T-helper 2 cell (primary cell): ENCODE results near the gene GNG7.
"Not testable (repeated sequence)": the region's sequence is repeated elsewhere in the genome, so short reads cannot be mapped to it uniquely, and the experiment has no call there.

Source experiments
- DNase-seq, 5 experiments: peaks; one replicate each; pipeline versions ENCODE4 v3.0.0 to v3.0.0-alpha.2; 2012 to 2022

GNG7 gene

DNA sequence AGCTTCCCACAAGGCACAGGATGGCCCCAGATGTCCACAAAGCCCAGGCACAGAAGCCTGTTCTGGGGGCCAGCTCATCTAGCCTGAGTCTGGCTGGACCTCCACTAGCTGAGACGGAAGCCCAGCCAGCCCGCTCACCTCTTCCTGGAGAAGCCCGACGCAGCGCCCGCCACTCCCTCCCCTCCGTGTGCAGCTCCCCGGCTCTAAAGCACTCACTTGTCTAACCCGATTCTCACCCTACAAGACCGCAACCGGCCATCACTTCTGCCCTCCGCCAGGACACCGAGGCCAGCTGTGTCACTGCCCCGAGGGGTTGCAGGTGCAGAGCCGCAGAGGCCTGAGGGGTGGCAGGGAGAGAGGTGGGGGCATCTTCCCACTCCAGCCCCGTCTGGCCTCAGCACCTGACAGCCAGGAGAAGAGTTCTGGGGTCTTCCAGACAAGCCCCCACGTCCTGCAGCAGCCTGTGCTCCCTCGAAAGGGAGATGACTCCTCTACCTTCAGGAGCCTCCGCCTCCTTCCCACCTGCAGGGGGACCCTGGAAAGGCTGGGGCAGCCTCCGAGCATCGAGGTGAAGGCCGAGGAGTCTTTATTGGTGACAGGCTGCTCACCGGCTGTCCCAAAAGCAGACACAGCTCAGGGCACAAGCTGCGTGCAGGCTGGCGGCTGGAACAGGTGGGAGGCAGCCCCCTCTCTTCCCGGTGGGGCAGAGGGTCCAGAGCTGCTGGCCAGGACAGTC lies 24.6 kb upstream of the GNG7 start:
- DNase-seq, result no peak

DNA sequence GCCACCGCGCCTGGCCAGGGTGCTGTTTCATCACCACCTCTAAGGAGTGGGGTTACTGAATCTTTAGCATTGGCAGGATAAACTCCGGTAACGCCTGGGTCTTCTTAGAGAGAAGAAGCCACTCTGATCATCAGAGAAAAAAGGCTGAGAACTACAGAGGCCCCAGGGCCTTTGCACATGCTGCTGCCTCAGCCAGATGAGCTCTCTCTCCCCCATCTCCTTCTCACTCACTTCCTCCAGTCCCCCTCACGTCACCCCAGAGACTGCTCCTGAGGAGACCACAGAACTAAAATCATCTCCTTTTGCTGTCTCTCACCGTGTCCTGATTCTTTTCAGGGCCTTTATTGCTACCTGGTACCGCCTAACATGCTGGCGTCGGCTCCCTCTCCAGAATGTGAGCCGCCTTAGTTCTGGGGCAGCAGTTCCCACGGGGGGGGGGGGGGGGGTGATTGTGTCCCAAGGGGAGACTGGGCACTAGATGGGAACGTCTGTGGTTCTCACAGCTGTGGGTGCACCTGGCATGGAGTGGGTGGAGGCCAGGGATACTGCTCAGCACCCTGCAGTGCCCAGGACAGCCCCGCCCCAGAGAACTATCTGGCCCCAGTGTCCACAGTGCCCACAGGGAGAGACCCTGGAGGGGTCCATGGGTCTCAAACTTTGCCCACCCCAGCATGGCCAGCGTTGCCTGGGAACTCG lies 23.8 kb upstream of the GNG7 start:
- no peak for DNase-seq

DNA sequence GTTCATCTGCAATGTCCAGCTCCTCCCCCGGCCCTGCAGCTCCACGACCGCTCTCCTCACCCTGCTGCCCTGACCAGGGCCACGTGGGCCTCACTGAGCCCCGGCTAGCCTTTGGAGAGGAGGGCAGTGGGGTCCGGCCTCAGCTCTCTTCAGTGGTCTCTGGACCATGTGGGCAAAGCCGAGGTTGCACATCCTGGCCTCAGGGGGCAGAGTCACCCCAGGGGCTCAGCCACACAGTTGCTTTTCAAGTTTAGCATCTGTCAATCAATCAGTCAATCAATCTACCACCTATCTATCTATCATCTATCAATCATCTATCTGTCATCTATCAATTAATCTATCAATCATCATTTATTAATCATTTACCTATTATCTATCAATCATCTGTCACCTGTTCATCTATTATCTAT lies 21.7 kb upstream of the GNG7 start:
- no peak for DNase-seq

DNA sequence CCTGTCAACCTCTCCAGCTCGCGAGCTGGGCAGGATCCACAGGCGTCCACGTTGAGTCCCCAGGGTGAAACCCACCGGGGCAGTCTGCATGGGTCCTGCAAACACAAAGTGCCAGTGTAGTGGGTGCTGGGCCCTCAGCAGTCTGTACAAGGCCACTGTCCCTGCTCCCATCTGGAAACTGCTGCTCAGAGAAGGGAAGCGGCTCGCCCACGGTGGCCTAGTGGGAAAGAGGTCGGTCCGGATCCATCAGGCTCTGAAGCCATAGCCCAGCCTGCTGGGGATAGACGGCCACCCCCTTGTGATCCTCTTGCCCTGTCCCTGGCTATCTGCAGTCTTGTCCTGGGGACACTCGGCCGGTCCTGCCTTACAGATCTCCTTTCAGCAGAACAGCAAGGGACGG lies 21.3 kb upstream of the GNG7 start:
- DNase-seq, result no peak

DNA sequence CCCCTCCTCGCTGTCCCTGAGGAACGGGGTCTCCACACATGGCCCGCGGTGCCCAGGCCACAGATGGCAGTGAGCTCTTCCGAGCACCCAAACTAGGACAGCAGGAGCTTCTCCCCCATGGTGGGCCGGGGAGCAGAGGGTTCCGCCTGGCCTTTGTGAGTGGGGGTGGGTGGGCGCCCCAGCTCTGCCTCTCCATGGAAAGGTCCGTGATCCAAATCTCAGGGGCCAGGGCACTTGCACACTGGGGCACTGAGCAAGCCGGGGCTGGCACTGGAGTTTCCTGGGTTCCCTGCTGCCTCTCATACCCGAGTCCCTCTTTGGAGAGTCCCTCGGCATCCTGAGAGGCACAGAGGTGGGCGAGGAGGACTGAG lies 20.8 kb upstream of the GNG7 start:
- no peak for DNase-seq

DNA sequence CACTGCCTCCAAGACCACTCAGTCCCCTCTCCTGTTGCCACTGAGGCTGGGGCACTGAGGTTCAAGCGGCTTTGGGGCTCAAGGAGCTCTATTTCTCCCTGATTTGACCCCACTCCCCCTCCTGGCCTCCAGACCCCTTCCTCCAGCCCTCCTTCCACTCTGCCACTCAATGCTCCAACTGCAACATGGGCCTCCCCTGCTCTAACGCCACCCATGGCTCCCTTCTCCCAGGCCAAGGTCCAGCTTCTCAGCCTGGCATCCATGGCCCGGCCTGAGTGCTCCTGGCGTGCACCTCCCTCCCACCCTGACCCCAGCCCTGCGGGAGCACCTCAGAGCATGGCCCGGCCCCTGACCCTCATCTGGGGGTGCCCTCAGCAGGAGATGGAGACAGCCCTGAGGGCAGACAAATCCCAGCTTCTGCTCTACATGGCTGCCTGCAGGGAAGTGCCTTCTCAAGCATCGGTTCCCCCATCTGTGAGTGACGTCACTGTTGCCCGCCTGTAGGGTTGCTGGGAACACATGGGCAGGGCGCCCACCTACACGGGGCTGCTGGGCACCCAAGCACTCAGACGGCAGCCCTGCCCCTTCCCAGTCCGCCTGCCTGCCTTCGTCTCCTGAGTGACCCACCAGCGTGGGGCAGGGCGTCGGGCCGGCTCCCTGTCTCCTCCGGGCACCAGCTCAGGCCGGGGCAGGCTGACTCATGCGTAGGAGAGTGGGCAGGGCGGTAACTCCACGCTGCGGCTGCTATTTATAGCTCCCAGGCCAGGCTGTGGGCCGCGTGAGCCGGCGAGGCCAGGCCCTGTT lies 20.2 kb upstream of the GNG7 start:
- no peak for DNase-seq

DNA sequence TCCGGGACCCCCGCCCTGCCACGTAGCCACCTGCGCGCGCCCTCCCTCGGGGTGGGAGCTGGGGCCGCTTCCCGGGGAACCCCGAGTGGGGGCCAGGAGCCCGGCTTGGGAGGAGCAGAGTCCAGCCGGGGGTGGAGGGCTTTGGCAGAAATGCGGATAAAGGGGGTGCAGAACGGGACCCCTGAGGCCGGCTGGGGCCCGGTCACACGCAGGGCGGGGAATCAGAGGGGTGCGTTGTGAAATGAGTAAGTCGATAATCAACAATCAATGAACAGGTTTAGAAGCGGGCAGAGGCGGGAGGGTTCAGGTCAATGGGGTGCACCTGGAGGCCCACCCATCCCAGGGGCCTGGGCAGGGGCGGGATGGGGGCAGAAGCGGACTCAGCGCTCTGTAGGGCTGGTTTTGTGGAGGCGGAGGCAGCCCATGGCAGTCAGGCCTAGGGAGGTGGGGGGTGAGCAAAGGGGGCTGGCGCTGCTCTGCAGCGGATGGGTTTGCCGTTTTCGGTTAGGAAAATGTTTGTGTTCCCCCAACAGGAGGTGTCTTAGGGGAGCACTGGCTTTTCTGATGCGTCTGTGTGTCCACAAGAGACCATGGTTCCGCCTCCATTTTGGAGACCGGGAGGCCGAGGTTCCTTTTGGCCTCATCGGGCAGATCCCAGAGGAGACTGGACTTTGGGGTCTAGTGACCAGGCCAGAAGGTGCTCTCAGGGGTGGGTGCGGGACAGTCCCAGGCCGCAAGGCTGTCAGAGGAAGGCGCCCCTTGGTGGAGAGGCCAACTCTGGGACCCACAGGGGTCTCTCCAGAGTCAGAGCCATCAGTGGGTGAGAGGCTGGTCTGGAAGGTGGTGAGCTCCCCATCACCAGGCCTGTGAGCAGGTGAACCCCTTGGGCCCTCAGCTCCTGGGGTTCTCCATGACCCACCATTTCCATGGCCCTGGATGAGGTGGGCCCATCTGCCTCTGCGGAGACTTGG lies 19.4 kb upstream of the GNG7 start:
- no peak for DNase-seq

DNA sequence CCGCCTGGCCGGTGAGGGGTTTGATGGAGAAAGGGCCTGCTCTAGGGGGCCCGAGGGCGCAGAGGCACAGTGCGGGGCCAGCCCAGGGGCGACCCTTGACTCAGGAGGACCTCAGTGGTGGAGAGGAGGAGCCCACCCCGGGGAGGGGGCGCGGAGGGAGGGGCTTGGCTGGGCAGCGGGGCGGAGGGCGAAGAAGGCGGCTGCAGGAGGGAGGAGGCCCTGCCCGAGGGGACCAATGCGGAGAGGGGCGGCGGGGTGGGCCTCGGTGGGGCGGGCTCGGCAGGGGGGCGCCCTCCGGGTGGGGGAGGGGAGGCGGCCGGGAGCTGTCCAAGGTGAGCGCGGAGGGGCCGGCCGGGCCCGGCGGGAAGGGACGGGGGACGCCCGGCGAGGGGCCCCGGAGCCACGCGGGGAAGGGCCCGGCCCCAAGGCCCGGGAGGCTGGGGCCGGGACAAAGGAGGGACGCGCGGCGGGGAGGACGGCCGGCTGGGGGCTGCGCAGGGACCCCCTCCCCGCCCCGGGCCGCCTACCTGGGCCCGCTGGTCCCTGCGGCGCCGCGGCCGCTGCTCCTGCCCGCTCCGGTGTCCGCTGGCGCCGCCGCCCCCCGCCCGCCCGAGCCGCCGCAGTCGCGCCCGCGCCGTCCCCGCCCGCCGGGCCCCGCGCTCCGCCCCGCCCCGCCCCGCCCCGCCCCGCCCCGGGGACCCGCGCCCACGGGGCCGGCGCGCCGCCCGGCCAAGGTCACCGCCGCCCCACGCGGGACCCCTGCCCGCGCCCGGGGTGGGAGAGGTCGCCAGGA lies 18.5 kb upstream of the GNG7 start, which contains the start of gene DIRAS1:
Gene DIRAS1 (minus strand): TSS at position 596 of the 793 bp plus-strand sequence. CDS start 3,566 bp downstream, outside the sequence.
- no peak for DNase-seq

DNA sequence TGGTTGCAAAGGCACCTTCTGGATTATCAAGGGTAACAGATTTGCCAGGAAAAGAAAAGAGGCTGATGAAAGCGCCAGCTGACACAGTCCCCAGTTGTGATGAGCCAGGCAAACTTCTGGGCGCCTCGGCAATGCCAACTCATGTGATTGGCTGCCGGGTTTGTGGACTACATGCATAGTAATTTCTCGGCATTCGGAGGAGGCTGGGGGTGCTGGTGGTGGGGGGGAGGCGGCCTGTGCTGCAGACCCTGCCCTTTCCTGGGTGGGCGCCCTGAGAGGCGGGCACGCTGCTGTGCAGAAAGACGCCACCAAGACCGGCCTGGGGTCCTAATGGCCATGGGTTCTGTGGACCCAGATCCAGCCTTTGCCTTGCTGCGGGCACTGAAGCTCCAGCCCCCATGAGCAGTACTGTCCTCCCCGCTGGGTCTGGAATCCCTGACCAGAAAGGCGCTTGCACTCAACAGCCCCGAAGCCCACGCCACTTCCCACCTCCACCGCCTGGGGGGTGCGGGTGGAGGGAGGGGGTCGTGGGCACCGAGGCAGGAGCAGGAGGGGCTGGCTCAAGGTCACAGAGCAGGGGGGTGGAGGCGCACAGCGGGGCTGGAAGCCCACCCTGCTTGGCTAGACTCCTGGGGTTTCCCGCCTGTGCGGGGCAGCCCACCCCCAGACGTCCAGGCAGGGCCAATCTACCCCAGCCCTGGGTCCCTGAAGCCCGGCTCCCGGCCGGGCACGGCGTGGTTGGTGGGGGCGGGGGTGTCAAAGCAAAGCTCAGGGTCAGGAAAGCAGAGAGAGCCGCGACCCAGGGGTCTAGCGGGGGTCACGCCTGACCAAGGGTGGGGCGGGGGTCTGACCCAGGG lies 17.7 kb upstream of the GNG7 start:
- DNase-seq, result no peak

DNA sequence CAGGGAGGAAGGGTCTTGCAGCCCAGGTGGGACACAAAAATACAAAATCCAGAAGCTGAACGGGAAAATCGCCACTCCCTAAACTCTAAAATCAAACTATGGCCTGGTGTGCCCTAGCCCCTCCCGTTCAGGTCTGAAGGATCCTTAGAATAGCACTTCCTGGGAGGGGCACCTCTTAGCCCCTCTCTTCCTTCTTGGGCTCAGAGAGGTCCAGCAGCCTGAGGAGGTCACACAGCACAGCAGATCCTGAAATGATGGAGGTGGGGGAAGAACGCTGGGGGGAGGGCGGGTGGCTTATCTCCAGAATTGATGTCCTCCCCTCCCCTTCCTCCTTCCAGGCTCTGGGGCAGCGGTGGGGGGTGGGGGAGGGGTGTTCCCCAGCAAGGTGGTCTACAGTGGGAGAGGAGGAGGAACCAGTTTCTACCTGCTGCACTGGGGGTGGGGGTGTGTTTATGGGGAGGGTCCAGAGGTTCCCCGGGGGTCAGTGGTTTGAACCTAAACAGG lies 16.8 kb upstream of the GNG7 start:
- no peak for DNase-seq

DNA sequence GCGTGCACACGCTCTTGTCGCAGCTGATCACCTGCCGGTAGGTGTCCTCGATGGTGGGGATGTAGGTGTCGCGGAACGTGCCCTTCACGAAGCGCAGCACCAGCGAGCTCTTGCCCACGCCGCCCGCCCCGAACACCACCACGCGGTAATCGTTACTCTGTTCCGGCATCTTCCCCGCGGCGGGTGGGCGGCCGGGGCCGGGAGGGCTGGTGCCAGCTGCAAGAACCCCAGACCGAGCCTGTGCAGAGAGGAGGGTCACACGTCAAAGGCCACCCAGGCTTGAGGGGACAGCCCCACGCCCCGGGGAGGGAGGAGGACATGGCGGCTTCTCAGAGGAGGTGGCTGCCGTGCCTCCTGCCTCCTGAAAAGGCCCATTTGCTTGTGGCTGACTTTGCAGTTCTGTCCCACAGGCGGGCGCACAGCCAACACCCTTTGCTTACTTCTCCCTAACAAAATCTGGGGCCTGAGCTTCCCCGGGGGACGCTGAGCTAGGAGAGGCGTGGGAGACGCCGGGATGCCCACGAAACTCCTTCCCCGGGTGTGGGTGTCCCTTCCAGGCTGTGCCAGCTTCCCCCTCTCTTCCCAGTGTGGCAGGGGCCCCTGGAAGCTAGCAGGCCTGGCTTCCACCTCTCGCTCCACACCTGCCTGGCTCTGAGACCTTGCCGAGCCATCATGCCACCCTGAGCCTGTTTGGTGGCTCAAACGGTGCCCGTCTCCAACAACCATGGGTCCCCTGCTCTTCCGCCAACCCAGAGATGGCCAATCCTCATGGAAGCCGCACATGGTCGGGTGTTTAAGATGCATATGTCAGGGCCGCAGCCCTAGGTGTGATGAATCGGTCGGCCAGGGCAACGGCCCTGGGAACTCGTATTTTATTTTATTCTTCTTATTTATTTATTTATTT lies 15.4 kb upstream of the GNG7 start:
- DNase-seq, result no peak

DNA sequence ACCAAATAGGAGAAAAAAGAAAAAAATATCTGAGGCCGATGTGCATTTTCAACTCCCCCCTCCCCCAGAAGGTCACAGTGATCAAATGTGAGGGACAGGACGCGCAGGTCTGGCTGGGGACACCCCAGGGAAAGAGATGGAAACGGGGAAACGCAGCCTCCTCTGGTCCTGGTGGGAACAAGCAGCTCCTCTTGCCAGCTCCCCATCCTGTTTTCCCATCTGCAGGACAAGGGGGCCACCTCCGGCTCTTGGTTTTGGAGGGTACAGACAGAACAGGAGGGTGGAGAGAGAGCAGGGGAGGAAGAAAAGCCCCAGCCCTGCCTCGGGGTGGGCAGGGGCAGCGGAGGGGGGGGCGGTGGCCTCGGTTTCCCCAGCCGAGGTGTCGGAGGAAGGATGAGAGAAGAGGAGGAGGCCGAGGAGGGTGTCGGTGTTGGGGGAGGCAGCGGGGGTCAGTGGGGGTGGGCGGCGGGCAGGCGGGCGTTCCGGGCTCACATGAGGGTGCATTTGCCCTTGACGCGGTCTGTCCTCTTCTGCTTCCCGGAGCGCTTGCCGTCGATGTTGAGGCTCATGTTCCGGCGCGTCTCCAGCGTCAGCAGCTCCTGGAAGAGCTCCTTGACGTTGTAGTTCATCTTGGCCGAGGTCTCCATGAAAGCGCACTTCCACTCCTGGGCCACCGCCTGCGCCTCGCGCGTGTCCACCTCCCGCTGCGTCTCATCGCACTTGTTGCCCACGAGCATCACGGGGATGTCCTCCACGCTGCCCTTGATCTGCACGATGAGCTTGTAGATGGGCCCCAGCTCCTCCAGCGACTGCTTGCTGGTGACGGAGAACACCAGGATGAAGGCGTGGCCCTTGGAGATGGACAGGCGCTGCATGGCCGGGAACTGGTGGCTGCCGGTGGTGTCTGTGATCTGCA lies 14.5 kb upstream of the GNG7 start:
- DNase-seq, result no peak

DNA sequence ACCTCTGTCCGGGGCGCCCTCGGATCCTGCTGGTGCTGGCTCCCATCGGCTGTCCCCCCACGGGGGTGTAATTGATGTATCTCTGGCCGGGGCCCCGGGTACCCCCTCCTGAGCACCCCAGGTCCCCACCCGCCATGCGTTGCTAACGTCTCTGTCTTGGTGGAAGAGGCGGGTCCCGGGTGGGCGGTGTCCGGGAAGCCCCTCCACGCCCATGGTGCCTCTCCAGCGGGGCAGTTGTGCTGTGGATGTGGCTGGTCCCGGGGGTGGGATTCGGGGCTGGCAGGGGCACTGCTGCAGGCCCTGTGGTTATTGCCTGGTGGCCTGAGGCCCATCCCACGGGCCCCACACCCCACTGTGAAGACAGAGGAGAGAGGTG lies 13.8 kb upstream of the GNG7 start:
- DNase-seq, result no peak

DNA sequence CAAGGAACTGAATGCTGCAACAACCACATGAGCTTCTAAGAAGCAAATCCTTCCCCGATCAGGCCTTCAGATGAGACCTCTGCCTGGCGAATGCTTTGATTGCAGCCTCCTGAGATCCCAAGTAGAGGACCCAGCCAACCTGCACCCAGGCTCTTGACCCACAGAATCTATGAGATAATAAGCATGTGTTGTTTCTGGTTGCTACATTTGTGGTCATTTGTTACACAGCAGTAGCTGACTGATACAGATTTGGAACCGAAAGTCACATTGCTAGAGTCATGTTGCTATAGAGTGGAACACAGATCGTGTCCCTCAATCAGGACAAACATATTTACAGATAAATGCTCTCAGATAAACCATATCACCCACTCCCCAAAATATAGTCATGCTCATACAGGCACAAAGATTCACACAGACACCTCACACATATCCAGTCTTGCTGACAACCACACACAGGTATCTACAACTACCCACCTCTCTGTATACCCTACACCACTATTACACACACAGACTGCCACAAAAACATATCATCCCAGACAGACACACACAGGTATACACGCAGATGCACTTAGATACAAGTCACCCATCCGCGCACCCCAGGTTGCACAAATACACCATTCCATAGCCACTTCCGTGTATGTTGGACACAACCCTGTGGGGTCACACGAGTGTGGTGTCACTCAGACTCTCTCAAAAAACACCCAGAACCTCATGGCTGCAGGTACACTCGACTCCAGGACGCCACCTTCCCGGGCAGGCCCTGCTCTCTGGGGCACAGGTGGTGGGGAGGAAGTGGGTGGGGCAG lies 13.2 kb upstream of the GNG7 start:
- DNase-seq, result no peak

DNA sequence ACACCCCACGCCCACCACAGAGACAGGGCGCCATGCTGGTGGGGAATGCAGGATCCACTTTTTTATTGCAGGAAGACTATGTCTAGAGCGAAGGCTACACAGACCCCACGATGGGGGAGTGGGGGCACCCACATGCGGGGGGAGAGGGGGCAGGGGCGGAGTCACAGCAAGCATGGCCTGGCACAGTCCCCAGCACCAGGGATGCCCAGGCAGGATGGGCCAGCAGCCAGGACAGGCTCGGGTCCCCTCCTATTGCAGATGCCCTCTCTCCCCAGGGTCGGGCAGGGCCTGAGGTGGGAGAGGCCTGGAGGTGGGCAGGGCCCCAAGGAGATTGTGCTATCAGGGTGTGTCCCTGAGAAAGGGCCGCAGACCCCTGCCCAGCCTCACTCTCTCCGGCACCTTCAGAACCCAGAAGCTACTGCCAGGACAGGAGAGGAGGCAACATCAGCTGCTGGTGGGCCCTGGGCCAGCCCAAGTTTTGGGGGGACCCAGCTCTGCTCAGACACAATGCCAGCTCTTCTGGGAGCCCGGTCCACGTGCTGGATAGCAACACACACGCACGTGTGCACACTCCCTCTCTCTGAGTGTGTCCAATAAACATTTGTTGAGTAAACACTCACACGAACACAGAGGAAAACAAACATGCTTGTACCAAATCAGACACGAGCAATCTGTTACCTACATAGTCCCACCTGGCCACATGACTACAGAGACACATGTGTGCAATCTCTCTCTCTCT lies 12.2 kb upstream of the GNG7 start:
- DNase-seq, result no peak

DNA sequence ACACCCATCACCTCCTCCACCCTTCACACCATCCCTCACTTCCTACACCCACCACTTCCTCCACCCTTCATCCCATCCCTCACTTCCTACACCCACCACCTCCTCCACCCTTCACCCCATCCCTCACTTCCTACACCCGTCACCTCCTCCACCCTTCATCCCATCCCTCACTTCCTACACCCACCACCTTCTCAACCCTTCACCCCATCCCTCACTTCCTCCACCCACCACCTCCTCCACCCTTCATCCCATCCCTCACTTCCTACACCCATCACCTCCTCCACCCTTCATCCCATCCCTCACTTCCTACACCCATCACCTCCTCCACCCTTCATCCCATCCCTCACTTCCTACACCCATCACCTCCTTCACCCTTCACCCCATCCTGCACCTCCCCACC lies 11.6 kb upstream of the GNG7 start:
- DNase-seq, result not testable (repeated sequence)

DNA sequence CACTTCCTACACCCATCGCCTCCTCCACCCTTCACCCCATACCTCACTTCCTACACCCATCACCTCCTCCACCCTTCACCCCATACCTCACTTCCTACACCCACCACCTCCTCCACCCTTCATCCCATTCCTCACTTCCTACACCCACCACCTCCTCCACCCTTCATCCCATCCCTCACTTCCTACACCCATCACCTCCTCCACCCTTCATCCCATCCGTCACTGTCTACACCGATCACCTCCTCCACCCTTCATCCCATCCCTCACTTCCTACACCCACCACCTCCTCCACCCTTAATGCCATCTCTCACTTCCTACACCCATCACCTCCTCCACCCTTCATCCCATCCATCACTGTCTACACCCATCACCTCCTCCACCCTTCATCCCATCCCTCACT lies 10.7 kb upstream of the GNG7 start:
- DNase-seq, result not testable (repeated sequence)
